ENCODE measurements around the gene C2orf92.

C2orf92 gene

DNA sequence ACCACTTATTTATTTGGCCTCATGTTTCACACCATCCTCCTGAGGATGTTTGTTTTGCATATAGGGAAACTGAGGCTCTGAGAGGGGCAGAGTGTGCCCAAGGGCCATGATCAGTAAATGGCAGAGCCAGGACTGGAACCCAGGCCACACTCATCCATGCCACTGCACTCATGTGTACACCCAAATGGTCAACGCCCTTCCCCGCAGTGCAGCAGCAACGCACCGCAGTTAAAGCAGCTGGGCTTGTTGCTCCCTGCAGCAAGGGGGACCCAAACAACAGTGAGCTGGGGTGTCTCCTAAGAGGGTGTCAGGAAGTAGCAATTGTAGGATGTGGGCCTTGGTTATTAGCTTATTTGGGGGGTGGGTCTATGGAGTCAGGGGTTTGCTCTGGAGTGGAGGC lies 80.5 kb downstream of the C2orf92 start:
- no peak for DNase-seq

DNA sequence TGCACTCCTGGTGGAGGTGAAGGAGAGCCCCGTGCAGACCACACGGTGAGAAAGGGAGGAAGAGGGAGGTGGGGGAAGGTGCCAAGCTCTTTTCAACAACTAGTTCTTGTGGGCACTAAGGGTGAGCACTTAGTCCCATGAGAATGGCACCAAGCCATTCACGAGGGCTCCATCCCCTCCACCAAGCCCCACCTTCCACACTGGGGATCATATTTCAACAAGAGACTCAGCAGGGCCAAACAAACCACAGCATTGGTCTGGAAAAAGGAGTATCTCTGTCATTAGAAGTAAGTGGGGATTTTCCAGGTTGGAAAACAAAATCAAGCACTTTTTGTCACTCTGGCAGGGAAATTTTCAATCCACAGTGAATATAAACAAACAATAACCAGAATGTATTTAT lies 82.2 kb downstream of the C2orf92 start:
- no peak for DNase-seq

All from NCI-H1930 (cell line).